H1 (cell line): ENCODE measurements around the gene U2AF1L4. TPM values are rescaled to one million over a fixed set of nuclear protein-coding genes. Genes with fewer than 3 reads are reported as not detected.

Experiments used
- CTCF ChIA-PET: fragments of 300-600 bp; sonication (Branson Sonifier 250); formaldehyde crosslinking; loops from one replicate; lab custom pipeline; 2021; ENCODE audit not compliant: partially characterized antibody; lab: Charles Lee
- POLR2A ChIA-PET: fragments of 300-600 bp; sonication (Branson Sonifier 250); formaldehyde crosslinking; loops from one replicate; lab custom pipeline; 2021; ENCODE audit warnings: inconsistent platforms; ENCODE audit not compliant: partially characterized antibody; lab: Charles Lee
- DNase-seq, 2 experiments: peaks; one replicate each; pipeline versions ENCODE4 v3.0.0 to v3.0.0-alpha.2; 2010 to 2022; ENCODE audit warnings: low spot score in 2 of 2, low read depth in 1 of 2, mixed read lengths in 1 of 2
- FAIRE-seq: peaks from 2 replicates; lab custom pipeline; 2011; peaks lifted over from hg19 to GRCh38; lab: Jason Lieb, UNC
- H2AFZ ChIP-seq: 2 replicates; pipeline ENCODE4 v1.8.1; 2012; ENCODE audit warnings: low read length, inconsistent platforms
- H2AK5ac ChIP-seq: 2 replicates; pipeline ENCODE4 v1.6.1; 2013; ENCODE audit warnings: low read depth, low read length
- H2BK120ac ChIP-seq: replicated peaks from 2 replicates; pipeline ENCODE3; 2013; ENCODE audit warnings: low read depth, low read length, inconsistent platforms
- H2BK12ac ChIP-seq: 2 replicates; pipeline ENCODE4 v1.6.1; 2013; ENCODE audit warnings: low read depth, low read length
- H2BK15ac ChIP-seq: 2 replicates; pipeline ENCODE4 v1.6.1; 2013; ENCODE audit warnings: low read length
- H2BK20ac ChIP-seq: 2 replicates; pipeline ENCODE4 v1.6.1; 2013; ENCODE audit warnings: low read length
- H2BK5ac ChIP-seq: 2 replicates; pipeline ENCODE4 v1.6.1; 2013; ENCODE audit warnings: low read depth, low read length
- H3K14ac ChIP-seq: 2 replicates; pipeline ENCODE4 v1.6.1; 2013; ENCODE audit warnings: inconsistent platforms; ENCODE audit not compliant: insufficient read length
- H3K18ac ChIP-seq: 2 replicates; pipeline ENCODE4 v1.6.1; 2013; ENCODE audit warnings: low read length; ENCODE audit errors: extremely low read depth
- H3K23ac ChIP-seq: 2 replicates; pipeline ENCODE4 v1.6.1; 2013; ENCODE audit warnings: inconsistent platforms; ENCODE audit not compliant: insufficient read length
- H3K23me2 ChIP-seq: 2 replicates; pipeline ENCODE4 v1.6.1; 2013; ENCODE audit warnings: low read depth, low read length
- H3K27ac ChIP-seq: 2 replicates; pipeline ENCODE4 v1.6.1; 2011; ENCODE audit warnings: low read depth, low read length, inconsistent platforms
- H3K27me3 ChIP-seq, 4 experiments: replicated peaks in 1 of 4; 1 replicate in 1 of 4; 2 replicates in 3 of 4; pipeline versions ENCODE4 v1.6.1 to v1.8.1; 2011 to 2013; ENCODE audit warnings: low read length in 3 of 4, mild to moderate bottlenecking in 3 of 4, inconsistent platforms in 2 of 4, mixed read lengths in 2 of 4, moderate library complexity in 1 of 4; ENCODE audit not compliant: control insufficient read depth in 3 of 4, insufficient read depth in 3 of 4; ENCODE audit errors: extremely low read depth in 1 of 4
- H3K36me3 ChIP-seq, 4 experiments: 2 replicates each; pipeline versions ENCODE4 v1.6.1 to v1.8.1; 2011 to 2013; ENCODE audit warnings: mild to moderate bottlenecking in 4 of 4, low read length in 3 of 4, moderate library complexity in 2 of 4, control low read depth in 1 of 4, inconsistent platforms in 1 of 4; ENCODE audit not compliant: insufficient read depth in 4 of 4, control insufficient read depth in 2 of 4
- H3K4ac ChIP-seq: replicated peaks from 2 replicates; pipeline ENCODE3; 2013; ENCODE audit warnings: low read length, low read depth, mixed read lengths, inconsistent platforms; ENCODE audit not compliant: insufficient read length
- H3K4me1 ChIP-seq, 4 experiments: replicated peaks in 1 of 4; 1 replicate in 1 of 4; 2 replicates in 3 of 4; pipeline versions ENCODE4 v1.6.1 to v1.8.1; 2011 to 2013; ENCODE audit warnings: low read length in 3 of 4, inconsistent platforms in 2 of 4, mixed read lengths in 1 of 4; ENCODE audit not compliant: insufficient read depth in 4 of 4, control insufficient read depth in 3 of 4
- H3K4me2 ChIP-seq, 2 experiments: 2 replicates each; pipeline versions ENCODE4 v1.6.1 to v1.8.1; 2011 to 2013; ENCODE audit warnings: low read depth in 2 of 2, low read length in 2 of 2, control low read depth in 1 of 2, inconsistent platforms in 1 of 2, mild to moderate bottlenecking in 1 of 2; ENCODE audit not compliant: insufficient read depth in 1 of 2
- H3K4me3 ChIP-seq, 4 experiments: fragments of 200-600, 300-600 bp in 1 of 4; sonication (generic), shearing (Covaris generic), sonication (Bioruptor Twin) in 1 of 4; 2 replicates each; pipeline versions ENCODE4 v1.5.1 to v1.8.1; 2011 to 2016; ENCODE audit warnings: low read length in 4 of 4, low read depth in 3 of 4, control low read depth in 2 of 4, inconsistent platforms in 2 of 4, mild to moderate bottlenecking in 2 of 4, mixed read lengths in 1 of 4, moderate library complexity in 1 of 4; ENCODE audit not compliant: insufficient read depth in 2 of 4; ENCODE audit errors: extremely low read depth in 1 of 4
- H3K56ac ChIP-seq: replicated peaks from 2 replicates; pipeline ENCODE3; 2013; ENCODE audit warnings: low read depth, mild to moderate bottlenecking, mixed read lengths, low read length, inconsistent platforms; ENCODE audit not compliant: insufficient read length
- H3K79me1 ChIP-seq: 2 replicates; pipeline ENCODE4 v1.6.1; 2013; ENCODE audit warnings: low read depth, low read length, control low read depth
- H3K79me2 ChIP-seq, 2 experiments: 2 replicates each; pipeline versions ENCODE4 v1.6.1 to v1.8.1; 2012 to 2013; ENCODE audit warnings: low read length in 2 of 2, mild to moderate bottlenecking in 2 of 2, inconsistent platforms in 1 of 2; ENCODE audit not compliant: insufficient read depth in 2 of 2, control insufficient read depth in 1 of 2
- H3K9ac ChIP-seq, 4 experiments: replicated peaks in 1 of 4; 1 replicate in 1 of 4; 2 replicates in 3 of 4; pipeline versions ENCODE4 v1.6.1 to v1.8.1; 2011 to 2013; ENCODE audit warnings: low read depth in 3 of 4, low read length in 3 of 4, control low read depth in 2 of 4, mild to moderate bottlenecking in 2 of 4, moderate library complexity in 2 of 4, inconsistent platforms in 1 of 4; ENCODE audit errors: extremely low read depth in 1 of 4
- H3K9me3 ChIP-seq, 2 experiments: 2 replicates each; pipeline versions ENCODE4 v1.6.1 to v1.8.1; 2012 to 2013; ENCODE audit warnings: mild to moderate bottlenecking in 2 of 2, moderate library complexity in 2 of 2, control low read depth in 1 of 2, inconsistent platforms in 1 of 2, low read depth in 1 of 2, low read length in 1 of 2, mixed read lengths in 1 of 2; ENCODE audit not compliant: insufficient read depth in 2 of 2
- H4K20me1 ChIP-seq, 2 experiments: replicated peaks in 1 of 2; 2 replicates each; pipeline versions ENCODE3 to v1.8.1; 2011 to 2013; ENCODE audit warnings: inconsistent platforms in 2 of 2, low read length in 2 of 2, mild to moderate bottlenecking in 1 of 2; ENCODE audit not compliant: insufficient read depth in 2 of 2, control insufficient read depth in 1 of 2
- H4K5ac ChIP-seq: 2 replicates; pipeline ENCODE4 v1.6.1; 2013; ENCODE audit warnings: low read length, low read depth, mixed read lengths, inconsistent platforms; ENCODE audit not compliant: insufficient read length
- H4K8ac ChIP-seq: 2 replicates; pipeline ENCODE4 v1.8.0; 2013; ENCODE audit warnings: mild to moderate bottlenecking, moderate library complexity, low read length, inconsistent platforms; ENCODE audit not compliant: insufficient read depth; ENCODE audit errors: extremely low read depth
- H4K91ac ChIP-seq: replicated peaks from 2 replicates; pipeline ENCODE3; 2013; ENCODE audit warnings: low read length, mixed read lengths, inconsistent platforms; ENCODE audit not compliant: insufficient read length
- ASH2L ChIP-seq: fragments of 200-600, 300-600 bp; sonication (generic); IDR thresholded peaks from one replicate; pipeline ENCODE4 v1.7.1; 2017; ENCODE audit warnings: low read length
- CBX8 ChIP-seq: fragments of 300-800, 300-1000 bp; sonication (generic); IDR thresholded peaks from 2 replicates; pipeline ENCODE4 v1.7.1; 2016; ENCODE audit warnings: low read depth, low read length, borderline replicate concordance
- EZH2 ChIP-seq: fragments of 200-600 bp; sonication (generic); IDR thresholded peaks from 2 replicates; pipeline ENCODE4 v1.7.1; 2012; ENCODE audit warnings: low read depth, mild to moderate bottlenecking, moderate library complexity, low read length, inconsistent platforms; ENCODE audit not compliant: severe bottlenecking
- PHF8 ChIP-seq: fragments of 200-600 bp; sonication (generic); conservative IDR thresholded peaks from 2 replicates; pipeline ENCODE4 v1.7.1; 2012; ENCODE audit warnings: low read depth, mild to moderate bottlenecking, inconsistent platforms, low read length, moderate library complexity
- POLR2A ChIP-seq, 2 experiments: IDR thresholded peaks; 1 replicate in 1 of 2; 2 replicates in 1 of 2; pipeline ENCODE4 v1.6.1; 2011; ENCODE audit warnings: low read depth in 2 of 2, low read length in 2 of 2, mild to moderate bottlenecking in 2 of 2; ENCODE audit errors: control extremely low read depth in 1 of 2
- RBBP5 ChIP-seq: IDR thresholded peaks from 2 replicates; pipeline ENCODE4 v1.7.1; 2012; ENCODE audit warnings: low read depth, mild to moderate bottlenecking, inconsistent platforms, low read length, moderate library complexity, borderline replicate concordance
- RFX5 ChIP-seq: IDR thresholded peaks from 2 replicates; pipeline ENCODE4 v1.6.1; 2011; ENCODE audit warnings: low read depth, low read length, improper control_type of control experiment, borderline replicate concordance
- RNF2 ChIP-seq: fragments of 200-900, 300-1000 bp; sonication (generic); IDR thresholded peaks from 2 replicates; pipeline ENCODE4 v1.7.1; 2016; ENCODE audit warnings: borderline replicate concordance, low read depth, mild to moderate bottlenecking, antibody characterized with exemption, low read length; ENCODE audit not compliant: poor library complexity, severe bottlenecking; ENCODE audit errors: missing control alignments
- SIRT6 ChIP-seq: IDR thresholded peaks from one replicate; pipeline ENCODE4 v1.7.1; 2012; ENCODE audit warnings: low read length, inconsistent platforms
- SRF ChIP-seq: IDR thresholded peaks from 2 replicates; pipeline ENCODE4 v1.6.1; 2011; ENCODE audit warnings: mild to moderate bottlenecking, low read depth, low read length, moderate library complexity
- TCF12 ChIP-seq: IDR thresholded peaks from 2 replicates; pipeline ENCODE4 v1.6.1; 2011; ENCODE audit warnings: low read depth, mild to moderate bottlenecking, low read length
- WGBS, 2 experiments: shearing (Covaris generic) in 1 of 2; methylation state at CpG; one replicate each; pipeline versions ENCODE4 v1.1.6 to v1.1.7; 2013 to 2015; ENCODE audit warnings: low lambda C conversion rate in 2 of 2, mixed read lengths in 2 of 2, inconsistent platforms in 1 of 2, low coverage in 1 of 2, missing lambda C conversion rate in 1 of 2; ENCODE audit not compliant: insufficient replicate concordance in 2 of 2, insufficient coverage in 1 of 2, insufficient read length in 1 of 2; ENCODE audit errors: extremely low coverage in 1 of 2, missing lambda C conversion rate in 1 of 2; 5-methylcytosine and 5-hydroxymethylcytosine counted together
- polyA plus RNA-seq, 7 experiments: library from polyadenylated mRNA; depleted of rRNA in 3 of 7; stranded (reverse) in 5 of 7; unstranded in 2 of 7; fragments of >200 nt in 5 of 7; fragments of 200-250 nt in 2 of 7; gene quantifications; 1 replicate in 5 of 7; 2 replicates in 1 of 7; 4 replicates in 1 of 7; pipeline versions ENCODE4 v1.2.1 to v1.2.3, GENCODE V29; 2011 to 2013; ENCODE audit warnings: missing spikeins in 2 of 7, mixed read lengths in 2 of 7
- total RNA-seq: library from RNA; stranded (reverse); fragmentation: NEBNext Ultra II Directional; extraction: Animal tissue kit (Norgen Biotek cat#: 25700); gene quantifications from 2 replicates; pipeline ENCODE4 v1.2.1, GENCODE V29; 2021

U2AF1L4 gene
- total and polyA plus RNA-seq, 2 of the 8 experiments (the other 6 are each of a cell fraction or from before 2014, with no cell fraction given), result 15.1 to 32.7 TPM

DNA sequence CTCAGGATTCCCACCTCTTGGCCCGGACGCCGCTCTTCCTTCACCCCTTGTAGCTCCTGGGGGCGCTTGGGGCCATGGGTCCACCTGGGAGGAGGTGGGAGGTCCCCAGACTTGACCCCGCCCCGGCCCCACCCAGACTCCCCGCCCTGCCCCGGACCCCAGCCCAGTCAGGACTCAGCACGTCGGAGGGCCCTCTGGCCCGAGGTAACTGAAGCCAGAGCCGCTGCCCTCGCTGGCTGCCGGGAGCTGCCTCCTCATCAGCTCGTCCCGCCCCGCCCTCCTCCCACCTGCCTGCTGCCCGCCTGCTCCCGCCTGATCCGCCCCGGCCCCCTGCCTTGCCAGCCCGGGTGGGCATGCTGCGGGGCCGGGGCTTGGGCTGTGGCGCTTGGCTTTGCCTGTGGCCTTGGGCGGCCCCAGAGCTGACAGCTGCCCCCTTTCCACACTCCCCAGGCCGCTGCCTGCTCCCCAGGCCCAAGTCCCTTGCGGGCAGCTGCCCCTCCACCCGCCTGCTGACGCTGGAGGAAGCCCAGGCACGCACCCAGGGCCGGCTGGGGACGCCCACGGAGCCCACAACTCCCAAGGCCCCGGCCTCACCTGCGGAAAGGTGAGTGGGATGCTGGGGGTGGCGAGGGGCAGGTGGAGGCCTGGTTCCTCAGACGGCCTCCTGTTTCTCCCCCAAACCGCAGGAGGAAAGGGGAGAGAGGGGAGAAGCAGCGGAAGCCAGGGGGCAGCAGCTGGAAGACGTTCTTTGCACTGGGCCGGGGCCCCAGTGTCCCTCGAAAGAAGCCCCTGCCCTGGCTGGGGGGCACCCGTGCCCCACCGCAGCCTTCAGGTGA, 39.5 kb upstream of the U2AF1L4 start:
- H3K4me1 ChIP-seq, result peaks cover 0 to 12% (median 4%) of the 10 kb centered on the region in 4 experiments; a peak in 6 of 7 replicates
- H3K56ac ChIP-seq, result peak overlapping the region; percentile 77
- peaks cover 0 to 12% of the 10 kb centered on the region in 2 experiments for H4K20me1 ChIP-seq
- WGBS, 2 experiments, result 4% methylated on average over 23 of the region's 45 CpGs; no CpG with 5 or more reads in 1 of the 2 experiments
- peak overlapping the region; percentile 69 for H3K4ac ChIP-seq
- H4K8ac ChIP-seq, result peak overlapping the region; percentile 58; the same call in 1 of the 2 replicates
- H3K4me2 ChIP-seq, result peak overlapping the region; percentile 67 to 85
- no peaks in the 10 kb centered on the region for H3K36me3 ChIP-seq
- H3K79me1 ChIP-seq, result no peaks in the 10 kb centered on the region
- no peak overlapping the region for H3K23ac ChIP-seq
- peak overlapping the region; percentile 42 to 72 (median 66) for H3K4me3 ChIP-seq
- H2BK120ac ChIP-seq, result no peak overlapping the region
- no peak overlapping the region for H3K14ac ChIP-seq
- no peak overlapping the region for H2BK20ac ChIP-seq
- POLR2A ChIA-PET, result interaction anchor here (0.8 to 1.8 kb wide), 8 partner anchors 8 to 54 kb away, joined by 3 to 7 read pairs (median 4); partner anchors contain the start of genes PSENEN and U2AF1L4
- H2BK15ac ChIP-seq, result peak overlapping the region; percentile 95; the same call in 1 of the 2 replicates
- FAIRE-seq (no peak), DNase-seq (peak; percentile 75 to 91)
- CTCF ChIA-PET, result interaction anchor here (0.6 to 1.6 kb wide), 15 partner anchors 16 to 156 kb away, joined by 3 to 7 read pairs (median 3); no protein-coding TSS in a partner anchor
- no peaks in the 10 kb centered on the region for H3K9me3 ChIP-seq
- H2BK12ac ChIP-seq, result 0 out of 2 replicates have a peak overlapping the region, but pooled peaks have one; percentile 84
- H2BK5ac ChIP-seq, result no peak overlapping the region; the same call in 1 of the 2 replicates
- H4K91ac ChIP-seq, result peak overlapping the region; percentile 81
- no peaks in the 10 kb centered on the region; a peak in 1 of 7 replicates for H3K27me3 ChIP-seq
- H2AFZ ChIP-seq, result peak overlapping the region; percentile 50; the same call in 1 of the 2 replicates
- H3K18ac ChIP-seq, result peak overlapping the region; percentile 87
- no peak overlapping the region for H2AK5ac ChIP-seq
- no peaks in the 10 kb centered on the region for H3K79me2 ChIP-seq
- peaks cover 11% of the 10 kb centered on the region for H3K23me2 ChIP-seq
- no peak overlapping the region for H3K27ac ChIP-seq
- H3K9ac ChIP-seq, result peak overlapping the region in 1 of 4 experiments; percentile 71; a peak in 2 of 7 replicates
- peak overlapping the region; percentile 29 for H4K5ac ChIP-seq
- TF ChIP-seq ASH2L (no peak), RNF2 (no peak), SIRT6 (no peak), CBX8 (no peak), RFX5 (no peak), EZH2 (peak; percentile 23), PHF8 (0 out of 2 replicates have a peak, but pooled peaks have one; percentile 31), RBBP5 (no peak; the same call in 1 of the 2 replicates), POLR2A (IDR thresholded peaks at IDR 0.05; ENCODE audit: control extremely low read depth in 1 of 2, low read depth in 2 of 2, low read length in 2 of 2) (no peak), TCF12 (0 out of 2 replicates have a peak, but pooled peaks have one; percentile 26), SRF (no peak)
